Measurements from ENCODE around the gene KIZ.

The KIZ gene

GRCh38 chr20:21240394-21240793 is 114.5 kb downstream of the KIZ start:
- Histone ChIP-seq H3K4me2 (ENCODE audit: insufficient read depth, low read length) (no peak overlapping the region), H3K9ac (ENCODE audit: low read depth, low read length) (no peak overlapping the region), H2AFZ (ENCODE audit: low read depth, low read length) (no peak overlapping the region), H3K4me3 (ENCODE audit: low read depth in 1 of 2, low read length in 2 of 2) (no peak overlapping the region), H3K79me2 (ENCODE audit: insufficient read depth, low read length) (no peaks in the 10 kb centered on the region), H3K27ac (ENCODE audit: low read length) (no peak overlapping the region), H3K27me3 (ENCODE audit: insufficient read depth, low read length, poor library complexity) (no peaks in the 10 kb centered on the region), H4K20me1 (ENCODE audit: insufficient read depth, low read length) (no peaks in the 10 kb centered on the region), H3K36me3 (ENCODE audit: insufficient read depth, low read length) (0 out of 2 replicates have a peak, but pooled peaks cover 2% of the 10 kb centered on the region), H3K4me1 (ENCODE audit: insufficient read depth, low read length) (no peaks in the 10 kb centered on the region), H3K9me3 (ENCODE audit: insufficient read depth, low read length, severe bottlenecking) (no peaks in the 10 kb centered on the region)
- ATAC-seq (ENCODE audit: insufficient read depth, low read depth) (no peak), DNase-seq (no peak)
- TF ChIP-seq, protein P1, sequence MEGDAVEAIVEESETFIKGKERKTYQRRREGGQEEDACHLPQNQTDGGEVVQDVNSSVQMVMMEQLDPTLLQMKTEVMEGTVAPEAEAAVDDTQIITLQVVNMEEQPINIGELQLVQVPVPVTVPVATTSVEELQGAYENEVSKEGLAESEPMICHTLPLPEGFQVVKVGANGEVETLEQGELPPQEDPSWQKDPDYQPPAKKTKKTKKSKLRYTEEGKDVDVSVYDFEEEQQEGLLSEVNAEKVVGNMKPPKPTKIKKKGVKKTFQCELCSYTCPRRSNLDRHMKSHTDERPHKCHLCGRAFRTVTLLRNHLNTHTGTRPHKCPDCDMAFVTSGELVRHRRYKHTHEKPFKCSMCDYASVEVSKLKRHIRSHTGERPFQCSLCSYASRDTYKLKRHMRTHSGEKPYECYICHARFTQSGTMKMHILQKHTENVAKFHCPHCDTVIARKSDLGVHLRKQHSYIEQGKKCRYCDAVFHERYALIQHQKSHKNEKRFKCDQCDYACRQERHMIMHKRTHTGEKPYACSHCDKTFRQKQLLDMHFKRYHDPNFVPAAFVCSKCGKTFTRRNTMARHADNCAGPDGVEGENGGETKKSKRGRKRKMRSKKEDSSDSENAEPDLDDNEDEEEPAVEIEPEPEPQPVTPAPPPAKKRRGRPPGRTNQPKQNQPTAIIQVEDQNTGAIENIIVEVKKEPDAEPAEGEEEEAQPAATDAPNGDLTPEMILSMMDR (IDR thresholded peaks at IDR 0.05; ENCODE audit: borderline replicate concordance, extremely low read depth, low read length, poor library complexity, severe bottlenecking): no peak
- no peak for TF ChIP-seq EZH2 (IDR thresholded peaks at IDR 0.05; ENCODE audit: borderline replicate concordance, low read depth, low read length, severe bottlenecking)

- TF ChIP-seq, protein P1 (IDR thresholded peaks at IDR 0.05; ENCODE audit: borderline replicate concordance, extremely low read depth, low read length, poor library complexity, severe bottlenecking): no peak
- no peak for TF ChIP-seq EZH2 (IDR thresholded peaks at IDR 0.05; ENCODE audit: borderline replicate concordance, low read depth, low read length, severe bottlenecking)
- ATAC-seq (ENCODE audit: insufficient read depth, low read depth) (no peak), DNase-seq (no peak)
These were observed 115.5 kb downstream of the KIZ start for GRCh38 chr20:21241406-21241805.

GRCh38 chr20:21243811-21244210 is 117.9 kb downstream of the KIZ start:
- Histone ChIP-seq H3K27me3 (ENCODE audit: insufficient read depth, low read length, poor library complexity) (no peaks in the 10 kb centered on the region), H3K4me3 (ENCODE audit: low read depth in 1 of 2, low read length in 2 of 2) (no peak overlapping the region), H3K9me3 (ENCODE audit: insufficient read depth, low read length, severe bottlenecking) (peaks cover 4% of the 10 kb centered on the region), H3K9ac (ENCODE audit: low read depth, low read length) (no peak overlapping the region), H3K36me3 (ENCODE audit: insufficient read depth, low read length) (peaks cover 11% of the 10 kb centered on the region), H3K27ac (ENCODE audit: low read length) (no peak overlapping the region), H3K4me1 (ENCODE audit: insufficient read depth, low read length) (no peaks in the 10 kb centered on the region), H3K79me2 (ENCODE audit: insufficient read depth, low read length) (no peaks in the 10 kb centered on the region), H3K4me2 (ENCODE audit: insufficient read depth, low read length) (no peak overlapping the region), H4K20me1 (ENCODE audit: insufficient read depth, low read length) (no peaks in the 10 kb centered on the region), H2AFZ (ENCODE audit: low read depth, low read length) (no peak overlapping the region)
- TF ChIP-seq, protein P1 (IDR thresholded peaks at IDR 0.05; ENCODE audit: borderline replicate concordance, extremely low read depth, low read length, poor library complexity, severe bottlenecking): no peak
- no peak for TF ChIP-seq EZH2 (IDR thresholded peaks at IDR 0.05; ENCODE audit: borderline replicate concordance, low read depth, low read length, severe bottlenecking)
- ATAC-seq (ENCODE audit: insufficient read depth, low read depth) (no peak), DNase-seq (no peak)

More at GRCh38 chr20:21241406-21241805, 115.5 kb downstream of the KIZ start:
- H3K36me3 ChIP-seq (ENCODE audit: insufficient read depth, low read length): peaks cover 11% of the 10 kb centered on the region
- H3K9me3 ChIP-seq (ENCODE audit: insufficient read depth, low read length, severe bottlenecking): no peaks in the 10 kb centered on the region
- H3K79me2 ChIP-seq (ENCODE audit: insufficient read depth, low read length): no peaks in the 10 kb centered on the region
- no peaks in the 10 kb centered on the region for H3K4me1 ChIP-seq (ENCODE audit: insufficient read depth, low read length)
- H3K27ac ChIP-seq (ENCODE audit: low read length): no peak overlapping the region
- H3K27me3 ChIP-seq (ENCODE audit: insufficient read depth, low read length, poor library complexity): no peaks in the 10 kb centered on the region
- no peak overlapping the region for H3K4me2 ChIP-seq (ENCODE audit: insufficient read depth, low read length)
- H2AFZ ChIP-seq (ENCODE audit: low read depth, low read length): no peak overlapping the region
- H3K9ac ChIP-seq (ENCODE audit: low read depth, low read length): no peak overlapping the region
- no peak overlapping the region for H3K4me3 ChIP-seq (ENCODE audit: low read depth in 1 of 2, low read length in 2 of 2)
- no peaks in the 10 kb centered on the region for H4K20me1 ChIP-seq (ENCODE audit: insufficient read depth, low read length)

DNA sequence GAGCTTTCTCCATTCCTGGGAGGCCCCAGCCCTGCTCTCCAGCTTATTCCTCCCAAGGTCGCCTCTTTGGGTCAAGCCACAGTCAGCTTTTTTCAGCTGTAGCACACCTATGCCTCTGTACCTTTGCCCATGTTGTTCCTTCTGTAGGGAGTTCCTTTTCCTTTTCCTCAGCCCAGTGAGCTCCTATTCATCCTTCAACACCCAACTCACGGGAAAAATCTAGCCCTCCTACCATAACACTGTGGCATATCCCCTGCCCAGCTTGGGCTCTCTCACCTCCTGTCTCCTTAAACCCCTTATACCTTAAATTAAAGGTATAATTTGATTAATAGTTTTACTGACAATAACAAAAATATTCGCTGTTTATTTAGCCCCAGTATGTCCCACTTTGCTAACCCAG is 118.9 kb downstream of the KIZ start:
- TF ChIP-seq, protein P1 (IDR thresholded peaks at IDR 0.05; ENCODE audit: borderline replicate concordance, extremely low read depth, low read length, poor library complexity, severe bottlenecking): no peak
- TF ChIP-seq EZH2 (IDR thresholded peaks at IDR 0.05; ENCODE audit: borderline replicate concordance, low read depth, low read length, severe bottlenecking): no peak
- ATAC-seq (ENCODE audit: insufficient read depth, low read depth): no peak
- H3K27me3 ChIP-seq (ENCODE audit: insufficient read depth, low read length, poor library complexity): no peaks in the 10 kb centered on the region
- H3K36me3 ChIP-seq (ENCODE audit: insufficient read depth, low read length): peaks cover 11% of the 10 kb centered on the region
- H4K20me1 ChIP-seq (ENCODE audit: insufficient read depth, low read length): no peaks in the 10 kb centered on the region
- H3K4me2 ChIP-seq (ENCODE audit: insufficient read depth, low read length): no peak overlapping the region
- H3K9ac ChIP-seq (ENCODE audit: low read depth, low read length): no peak overlapping the region
- H3K4me3 ChIP-seq (ENCODE audit: low read depth in 1 of 2, low read length in 2 of 2): no peak overlapping the region
- H3K27ac ChIP-seq (ENCODE audit: low read length): no peak overlapping the region
- H2AFZ ChIP-seq (ENCODE audit: low read depth, low read length): no peak overlapping the region
- peaks cover 4% of the 10 kb centered on the region for H3K9me3 ChIP-seq (ENCODE audit: insufficient read depth, low read length, severe bottlenecking)
- DNase-seq: no peak
- H3K4me1 ChIP-seq (ENCODE audit: insufficient read depth, low read length): no peaks in the 10 kb centered on the region
- H3K79me2 ChIP-seq (ENCODE audit: insufficient read depth, low read length): no peaks in the 10 kb centered on the region

Measured in DND-41 (cell line).